NCI-H524 treated with DMSO at 0.1 percent for 48 hours (cell line): ENCODE results near the gene SPHK1.

Experiments
- DNase-seq: peaks from one replicate; lab custom pipeline; 2025; lab: John Stamatoyannopoulos, UW

The SPHK1 gene

DNA sequence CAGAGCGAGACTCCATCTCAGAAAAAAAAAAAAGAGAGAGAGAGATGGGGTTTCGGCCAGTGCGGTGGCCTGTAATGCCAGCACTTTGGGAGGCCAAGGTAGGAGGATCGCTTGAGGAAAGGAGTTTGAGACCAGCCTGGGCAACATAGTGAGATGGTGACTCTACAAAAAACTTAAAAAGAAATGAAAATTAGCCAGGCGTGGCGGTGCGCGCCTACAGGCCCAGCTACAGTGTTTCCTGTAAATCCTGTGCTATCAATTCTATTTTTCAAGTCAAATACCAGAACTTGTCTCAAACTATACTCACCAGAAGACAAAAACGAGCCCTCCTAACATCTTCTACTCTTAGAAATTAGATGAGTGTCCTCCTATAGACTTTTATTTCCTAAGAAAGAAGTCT, 49.3 kb downstream of the SPHK1 start:
- no peak for DNase-seq

DNA sequence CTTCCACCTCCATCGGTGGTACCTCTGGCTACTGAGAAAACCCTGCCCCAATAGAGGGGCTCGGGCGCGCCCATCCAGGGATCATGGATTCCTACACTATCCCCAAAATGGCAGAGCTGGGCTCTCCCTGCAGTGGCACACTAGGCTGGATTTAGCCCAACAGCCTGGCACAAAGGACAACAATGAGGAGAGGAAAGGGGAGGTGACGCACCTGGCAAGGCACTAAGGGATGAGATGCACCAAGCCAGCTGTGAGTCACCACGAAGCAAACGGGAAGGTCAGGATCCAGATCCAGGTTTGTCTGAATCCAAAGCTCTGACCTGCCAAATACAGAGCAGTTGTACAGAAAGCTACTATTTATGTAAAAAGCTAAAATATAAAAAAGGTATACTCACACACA, 50.5 kb downstream of the SPHK1 start:
- no peak for DNase-seq

DNA sequence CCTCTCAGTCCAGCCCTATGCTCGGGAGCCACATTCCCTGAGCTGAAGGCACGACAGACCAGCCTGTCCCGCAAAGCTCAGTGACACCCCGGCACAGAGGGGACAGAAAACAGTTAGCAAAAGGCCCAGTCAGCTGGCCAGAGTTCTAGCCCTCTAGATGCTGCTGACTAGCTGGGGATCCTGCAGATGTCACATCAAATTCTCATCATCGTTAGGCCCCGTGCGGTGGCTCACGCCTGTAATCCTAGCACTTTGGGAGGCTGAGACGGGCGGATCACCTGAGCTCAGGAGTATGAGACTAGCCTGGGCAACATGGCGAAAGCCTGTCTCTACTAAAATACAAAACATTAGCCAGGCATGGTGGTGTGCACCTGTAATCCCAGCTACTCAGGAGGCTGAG, 51.3 kb downstream of the SPHK1 start:
- DNase-seq: no peak
